ENCODE results near the gene HELZ. TPM values are rescaled to one million over a fixed set of nuclear protein-coding genes. Genes with fewer than 3 reads are reported as not detected.

Gene HELZ
- total and polyA plus RNA-seq, 9 donors = 8.4 to 72.8 (median 55.5) TPM

- no peak for DNase-seq
- 91 to 100% (median 91%) methylated on average over 1 of the region's 1 CpG for WGBS, 3 donors
- intact Hi-C loops (cut with DNase I) = no loop called here
- H3K27ac ChIP-seq = no peak overlapping the region
- no peak for TF ChIP-seq POLR2A (IDR thresholded peaks at IDR 0.05)
- TF ChIP-seq CTCF (IDR thresholded peaks at IDR 0.05) = no peak
- TF ChIP-seq EP300 (IDR thresholded peaks at IDR 0.05) = no peak
- no peaks in the 10 kb centered on the region for H3K27me3 ChIP-seq
- H3K4me3 ChIP-seq = no peak overlapping the region
- H3K36me3 ChIP-seq = no peaks in the 10 kb centered on the region
- no peaks in the 10 kb centered on the region for H3K4me1 ChIP-seq (ENCODE audit: insufficient read depth)
- no peaks in the 10 kb centered on the region for H3K9me3 ChIP-seq
Observed at GRCh38 chr17:67050066-67050465, 194.9 kb downstream of the HELZ start.

- no peaks in the 10 kb centered on the region for H3K4me1 ChIP-seq (ENCODE audit: insufficient read depth)
- H3K27me3 ChIP-seq = no peaks in the 10 kb centered on the region
- no peaks in the 10 kb centered on the region for H3K36me3 ChIP-seq
- no peak for DNase-seq
- 74 to 85% (median 80%) methylated on average over 5 of the region's 5 CpGs for WGBS, 3 donors
- no peak for TF ChIP-seq POLR2A (IDR thresholded peaks at IDR 0.05)
- TF ChIP-seq CTCF (IDR thresholded peaks at IDR 0.05) = no peak
- no peak for TF ChIP-seq EP300 (IDR thresholded peaks at IDR 0.05)
- no peak overlapping the region for H3K4me3 ChIP-seq
- no peaks in the 10 kb centered on the region for H3K9me3 ChIP-seq
- intact Hi-C loops (cut with DNase I) = no loop called here
- H3K27ac ChIP-seq = no peak overlapping the region
Observed at GRCh38 chr17:67049025-67049739, 195.8 kb downstream of the HELZ start.

- H3K4me3 ChIP-seq = no peak overlapping the region
- H3K4me1 ChIP-seq (ENCODE audit: insufficient read depth) = no peaks in the 10 kb centered on the region
- intact Hi-C loops (cut with DNase I) = no loop called here
- TF ChIP-seq CTCF (IDR thresholded peaks at IDR 0.05) (no peak), POLR2A (IDR thresholded peaks at IDR 0.05) (no peak), EP300 (IDR thresholded peaks at IDR 0.05) (no peak)
- H3K9me3 ChIP-seq = no peaks in the 10 kb centered on the region
- H3K27me3 ChIP-seq = no peaks in the 10 kb centered on the region
- H3K36me3 ChIP-seq = no peaks in the 10 kb centered on the region
- DNase-seq = no peak
- H3K27ac ChIP-seq = no peak overlapping the region
- WGBS, 3 donors = 71 to 88% (median 76%) methylated on average over 1 of the region's 1 CpG
Observed at GRCh38 chr17:67047382-67047781, 197.6 kb downstream of the HELZ start.

- 65 to 73% (median 71%) methylated on average over 3 to 4 of the region's 4 CpGs for WGBS, 3 donors
- Histone ChIP-seq H3K4me1 (ENCODE audit: insufficient read depth) (no peaks in the 10 kb centered on the region), H3K9me3 (no peaks in the 10 kb centered on the region), H3K27me3 (no peaks in the 10 kb centered on the region), H3K27ac (no peak overlapping the region), H3K4me3 (no peak overlapping the region), H3K36me3 (no peaks in the 10 kb centered on the region)
- no peak for DNase-seq
- no peak for TF ChIP-seq POLR2A (IDR thresholded peaks at IDR 0.05)
- intact Hi-C loops (cut with DNase I) = no loop called here
Observed at GRCh38 chr17:67046398-67046797, 198.6 kb downstream of the HELZ start.

GRCh38 chr17:67044940-67045339, 200.1 kb downstream of the HELZ start:
- no peak for DNase-seq
- no peak overlapping the region for H3K27ac ChIP-seq
- no peak overlapping the region for H3K4me3 ChIP-seq
- 66 to 80% (median 69%) methylated on average over 5 of the region's 5 CpGs for WGBS, 3 donors
- H3K9me3 ChIP-seq = no peaks in the 10 kb centered on the region
- TF ChIP-seq CTCF (IDR thresholded peaks at IDR 0.05) = no peak
- no peak for TF ChIP-seq POLR2A (IDR thresholded peaks at IDR 0.05)
- intact Hi-C loops (cut with DNase I) = no loop called here
- no peaks in the 10 kb centered on the region for H3K36me3 ChIP-seq
- H3K27me3 ChIP-seq = no peaks in the 10 kb centered on the region
- H3K4me1 ChIP-seq (ENCODE audit: insufficient read depth) = no peaks in the 10 kb centered on the region

Data from ovary (tissue), 9 donors.